HepG2 (cell line): ENCODE data around the gene RHBDD3. TPM values are rescaled to one million over a fixed set of nuclear protein-coding genes. Genes with fewer than 3 reads are reported as not detected.

Source experiments
- ARNT2 ChIP-seq: sonication (generic); formaldehyde crosslinking; IDR thresholded peaks from 2 replicates; pipeline ENCODE4 v1.8.0; 2022; ENCODE audit warnings: mild to moderate bottlenecking, low read depth, missing genetic modification reagents, moderate library complexity
- ATAD3A ChIP-seq: sonication (generic); formaldehyde crosslinking; IDR thresholded peaks from 2 replicates; pipeline ENCODE4 v1.4.0; 2020; ENCODE audit warnings: missing genetic modification reagents
- GPN1 ChIP-seq: sonication (generic); formaldehyde crosslinking; IDR thresholded peaks from 2 replicates; pipeline ENCODE4 v1.5.1; 2020; ENCODE audit warnings: missing genetic modification reagents, borderline replicate concordance
- HNRNPL ChIP-seq: fragments of 200-400 bp; formaldehyde crosslinking; IDR thresholded peaks from 2 replicates; pipeline ENCODE4 v1.6.1; 2017; ENCODE audit warnings: mild to moderate bottlenecking, low read depth, low read length
- PHB2 ChIP-seq: fragments of 450-650 bp; IDR thresholded peaks from 2 replicates; pipeline ENCODE4 v1.6.1; 2018; ENCODE audit not compliant: partially characterized antibody
- POLR2AphosphoS2 ChIP-seq: IDR thresholded peaks from 2 replicates; pipeline ENCODE4 v1.6.1; 2011; ENCODE audit warnings: low read depth, low read length, improper control_type of control experiment
- RBFOX2 ChIP-seq: fragments of 200-400 bp; formaldehyde crosslinking; IDR thresholded peaks from 2 replicates; pipeline ENCODE4 v1.6.1; 2017; ENCODE audit warnings: low read depth, mild to moderate bottlenecking, low read length
- RCOR2 ChIP-seq: IDR thresholded peaks from 2 replicates; pipeline ENCODE4 v1.6.1; 2016; ENCODE audit warnings: missing biosample characterization, missing genetic modification reagents
- SOX6 ChIP-seq, 2 experiments: fragments of 450-650 bp in 1 of 2; sonication (generic) in 1 of 2; formaldehyde crosslinking in 1 of 2; IDR thresholded peaks; 2 replicates each; pipeline versions ENCODE4 v1.4.0 to v1.6.1; 2017 to 2020; ENCODE audit warnings: antibody characterized with exemption in 1 of 2, mild to moderate bottlenecking in 1 of 2, missing genetic modification reagents in 1 of 2
- TBX2 ChIP-seq: sonication (generic); formaldehyde crosslinking; IDR thresholded peaks from 2 replicates; pipeline ENCODE4 v1.5.0; 2020; ENCODE audit warnings: missing genetic modification reagents, mild to moderate bottlenecking, borderline replicate concordance
- ZBTB42 ChIP-seq: sonication (generic); formaldehyde crosslinking; IDR thresholded peaks from 2 replicates; pipeline ENCODE4 v1.5.0; 2020; ENCODE audit warnings: mild to moderate bottlenecking, missing genetic modification reagents
- ZMYM2 ChIP-seq: sonication (generic); formaldehyde crosslinking; IDR thresholded peaks from 2 replicates; pipeline ENCODE4 v1.8.0; 2022; ENCODE audit warnings: mild to moderate bottlenecking, missing genetic modification reagents
- ZNF124 ChIP-seq: sonication (generic); formaldehyde crosslinking; IDR thresholded peaks from 2 replicates; pipeline ENCODE4 v1.4.0; 2020; ENCODE audit warnings: missing genetic modification reagents
- ZNF331 ChIP-seq: sonication (generic); formaldehyde crosslinking; IDR thresholded peaks from 2 replicates; pipeline ENCODE4 v1.4.0; 2020; ENCODE audit warnings: missing genetic modification reagents
- ZNF543 ChIP-seq: sonication (generic); formaldehyde crosslinking; IDR thresholded peaks from 2 replicates; pipeline ENCODE4 v1.4.0; 2020; ENCODE audit warnings: mild to moderate bottlenecking, missing genetic modification reagents
- ZNF550 ChIP-seq: sonication (generic); formaldehyde crosslinking; IDR thresholded peaks from 2 replicates; pipeline ENCODE4 v1.4.0; 2020; ENCODE audit warnings: mild to moderate bottlenecking, missing genetic modification reagents, borderline replicate concordance
- ZNF563 ChIP-seq: sonication (generic); formaldehyde crosslinking; IDR thresholded peaks from 2 replicates; pipeline ENCODE4 v1.8.0; 2022; ENCODE audit warnings: mild to moderate bottlenecking, moderate library complexity, missing genetic modification reagents
- ZNF7 ChIP-seq: IDR thresholded peaks from 2 replicates; pipeline ENCODE4 v1.6.1; 2016; ENCODE audit warnings: missing biosample characterization, missing genetic modification reagents
- ZSCAN21 ChIP-seq: sonication (generic); formaldehyde crosslinking; IDR thresholded peaks from 2 replicates; pipeline ENCODE4 v1.8.0; 2022; ENCODE audit warnings: mild to moderate bottlenecking, missing genetic modification reagents, moderate library complexity, borderline replicate concordance
- polyA plus RNA-seq, 8 experiments: library from polyadenylated mRNA; depleted of rRNA in 3 of 8; stranded (reverse) in 7 of 8; unstranded in 1 of 8; fragments of >200 nt; fragmentation: Illumina TruSeq in 4 of 8; extraction: Trizol in 4 of 8; gene quantifications; 2 replicates each; pipeline versions ENCODE4 v1.2.1 to v1.2.3, GENCODE V29; 2011 to 2016; ENCODE audit warnings: low read depth in 4 of 8, missing spikeins in 1 of 8, mixed read lengths in 1 of 8; ENCODE audit not compliant: insufficient read depth in 1 of 8
- total RNA-seq, 5 experiments: library from RNA; depleted of rRNA; stranded (reverse); fragments of >200 nt; fragmentation: Illumina TruSeq; extraction: Trizol; gene quantifications; 2 replicates each; pipeline ENCODE4 v1.2.3, GENCODE V29; 2016; ENCODE audit warnings: low read depth in 1 of 5
- TF ChIP-seq, protein P1 (sequence below): sonication (generic); formaldehyde crosslinking; IDR thresholded peaks from 2 replicates; pipeline ENCODE4 v1.5.1; 2020; ENCODE audit warnings: mild to moderate bottlenecking, missing genetic modification reagents, borderline replicate concordance
- TF ChIP-seq, protein P2 (sequence below): sonication (generic); formaldehyde crosslinking; IDR thresholded peaks from 2 replicates; pipeline ENCODE4 v1.5.0; 2020; ENCODE audit warnings: missing genetic modification reagents
- TF ChIP-seq, protein P3 (sequence below): IDR thresholded peaks from 2 replicates; pipeline ENCODE4 v1.6.1; 2016; ENCODE audit warnings: mild to moderate bottlenecking

RHBDD3 gene
- total and polyA plus RNA-seq, 2 of the 13 experiments (the other 11 are each of a cell fraction or from before 2014, with no cell fraction given) = 12.1 to 26.7 TPM

DNA sequence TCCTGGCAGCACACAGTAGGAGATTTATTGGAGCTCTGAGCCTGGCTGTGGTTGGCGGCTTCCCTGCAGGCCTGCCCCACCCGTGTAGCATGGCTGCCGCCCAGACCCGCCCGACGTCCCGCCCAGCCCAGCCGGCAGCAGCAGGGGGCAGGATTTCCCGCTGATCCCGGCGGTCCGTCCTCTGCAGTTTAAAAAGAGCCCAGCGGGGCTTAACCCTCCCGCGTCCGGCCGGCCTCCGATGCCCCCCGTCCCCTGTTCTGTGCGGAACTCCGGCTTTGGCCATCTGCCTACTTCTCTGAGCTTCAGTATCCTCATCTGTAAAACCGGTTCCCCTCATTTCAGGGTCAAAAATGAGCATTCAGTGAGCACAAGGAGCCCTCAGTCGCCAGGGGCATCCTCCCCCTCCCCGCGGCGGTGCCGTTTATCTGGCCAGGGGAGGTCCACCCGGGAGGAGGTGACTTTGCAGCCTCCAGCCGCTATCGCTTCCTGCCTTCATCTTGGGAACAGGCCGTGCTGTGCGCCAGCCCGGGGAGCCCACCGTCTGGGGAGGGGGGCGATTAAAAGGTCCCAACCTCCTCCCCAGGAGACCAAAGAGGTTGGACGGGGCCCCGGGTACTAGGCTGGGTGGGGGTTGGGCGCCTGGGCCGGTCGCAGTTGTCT, 38.5 kb upstream of the RHBDD3 start, which contains the start of gene GAS2L1 (continued):
- TF ChIP-seq, protein P1, sequence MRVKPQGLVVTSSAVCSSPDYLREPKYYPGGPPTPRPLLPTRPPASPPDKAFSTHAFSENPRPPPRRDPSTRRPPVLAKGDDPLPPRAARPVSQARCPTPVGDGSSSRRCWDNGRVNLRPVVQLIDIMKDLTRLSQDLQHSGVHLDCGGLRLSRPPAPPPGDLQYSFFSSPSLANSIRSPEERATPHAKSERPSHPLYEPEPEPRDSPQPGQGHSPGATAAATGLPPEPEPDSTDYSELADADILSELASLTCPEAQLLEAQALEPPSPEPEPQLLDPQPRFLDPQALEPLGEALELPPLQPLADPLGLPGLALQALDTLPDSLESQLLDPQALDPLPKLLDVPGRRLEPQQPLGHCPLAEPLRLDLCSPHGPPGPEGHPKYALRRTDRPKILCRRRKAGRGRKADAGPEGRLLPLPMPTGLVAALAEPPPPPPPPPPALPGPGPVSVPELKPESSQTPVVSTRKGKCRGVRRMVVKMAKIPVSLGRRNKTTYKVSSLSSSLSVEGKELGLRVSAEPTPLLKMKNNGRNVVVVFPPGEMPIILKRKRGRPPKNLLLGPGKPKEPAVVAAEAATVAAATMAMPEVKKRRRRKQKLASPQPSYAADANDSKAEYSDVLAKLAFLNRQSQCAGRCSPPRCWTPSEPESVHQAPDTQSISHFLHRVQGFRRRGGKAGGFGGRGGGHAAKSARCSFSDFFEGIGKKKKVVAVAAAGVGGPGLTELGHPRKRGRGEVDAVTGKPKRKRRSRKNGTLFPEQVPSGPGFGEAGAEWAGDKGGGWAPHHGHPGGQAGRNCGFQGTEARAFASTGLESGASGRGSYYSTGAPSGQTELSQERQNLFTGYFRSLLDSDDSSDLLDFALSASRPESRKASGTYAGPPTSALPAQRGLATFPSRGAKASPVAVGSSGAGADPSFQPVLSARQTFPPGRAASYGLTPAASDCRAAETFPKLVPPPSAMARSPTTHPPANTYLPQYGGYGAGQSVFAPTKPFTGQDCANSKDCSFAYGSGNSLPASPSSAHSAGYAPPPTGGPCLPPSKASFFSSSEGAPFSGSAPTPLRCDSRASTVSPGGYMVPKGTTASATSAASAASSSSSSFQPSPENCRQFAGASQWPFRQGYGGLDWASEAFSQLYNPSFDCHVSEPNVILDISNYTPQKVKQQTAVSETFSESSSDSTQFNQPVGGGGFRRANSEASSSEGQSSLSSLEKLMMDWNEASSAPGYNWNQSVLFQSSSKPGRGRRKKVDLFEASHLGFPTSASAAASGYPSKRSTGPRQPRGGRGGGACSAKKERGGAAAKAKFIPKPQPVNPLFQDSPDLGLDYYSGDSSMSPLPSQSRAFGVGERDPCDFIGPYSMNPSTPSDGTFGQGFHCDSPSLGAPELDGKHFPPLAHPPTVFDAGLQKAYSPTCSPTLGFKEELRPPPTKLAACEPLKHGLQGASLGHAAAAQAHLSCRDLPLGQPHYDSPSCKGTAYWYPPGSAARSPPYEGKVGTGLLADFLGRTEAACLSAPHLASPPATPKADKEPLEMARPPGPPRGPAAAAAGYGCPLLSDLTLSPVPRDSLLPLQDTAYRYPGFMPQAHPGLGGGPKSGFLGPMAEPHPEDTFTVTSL = no peak
- TF ChIP-seq PHB2 = no peak
- TF ChIP-seq POLR2AphosphoS2 = no peak
- peak; percentile 43; the same call in 1 of the 2 replicates for TF ChIP-seq ZSCAN21
- no peak for TF ChIP-seq ATAD3A
- TF ChIP-seq ZMYM2 = peak; percentile 78; the same call in 1 of the 2 replicates
- TF ChIP-seq ARNT2 = 0 out of 2 replicates have a peak, but pooled peaks have one; percentile 36
- peak; percentile 40; the same call in 1 of the 2 replicates for TF ChIP-seq ZNF563
- TF ChIP-seq, protein P2, sequence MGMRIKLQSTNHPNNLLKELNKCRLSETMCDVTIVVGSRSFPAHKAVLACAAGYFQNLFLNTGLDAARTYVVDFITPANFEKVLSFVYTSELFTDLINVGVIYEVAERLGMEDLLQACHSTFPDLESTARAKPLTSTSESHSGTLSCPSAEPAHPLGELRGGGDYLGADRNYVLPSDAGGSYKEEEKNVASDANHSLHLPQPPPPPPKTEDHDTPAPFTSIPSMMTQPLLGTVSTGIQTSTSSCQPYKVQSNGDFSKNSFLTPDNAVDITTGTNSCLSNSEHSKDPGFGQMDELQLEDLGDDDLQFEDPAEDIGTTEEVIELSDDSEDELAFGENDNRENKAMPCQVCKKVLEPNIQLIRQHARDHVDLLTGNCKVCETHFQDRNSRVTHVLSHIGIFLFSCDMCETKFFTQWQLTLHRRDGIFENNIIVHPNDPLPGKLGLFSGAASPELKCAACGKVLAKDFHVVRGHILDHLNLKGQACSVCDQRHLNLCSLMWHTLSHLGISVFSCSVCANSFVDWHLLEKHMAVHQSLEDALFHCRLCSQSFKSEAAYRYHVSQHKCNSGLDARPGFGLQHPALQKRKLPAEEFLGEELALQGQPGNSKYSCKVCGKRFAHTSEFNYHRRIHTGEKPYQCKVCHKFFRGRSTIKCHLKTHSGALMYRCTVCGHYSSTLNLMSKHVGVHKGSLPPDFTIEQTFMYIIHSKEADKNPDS (CRISPR knock-in tag) = no peak
- TF ChIP-seq ZNF550 (CRISPR knock-in tag) = no peak
- TF ChIP-seq, protein P3, sequence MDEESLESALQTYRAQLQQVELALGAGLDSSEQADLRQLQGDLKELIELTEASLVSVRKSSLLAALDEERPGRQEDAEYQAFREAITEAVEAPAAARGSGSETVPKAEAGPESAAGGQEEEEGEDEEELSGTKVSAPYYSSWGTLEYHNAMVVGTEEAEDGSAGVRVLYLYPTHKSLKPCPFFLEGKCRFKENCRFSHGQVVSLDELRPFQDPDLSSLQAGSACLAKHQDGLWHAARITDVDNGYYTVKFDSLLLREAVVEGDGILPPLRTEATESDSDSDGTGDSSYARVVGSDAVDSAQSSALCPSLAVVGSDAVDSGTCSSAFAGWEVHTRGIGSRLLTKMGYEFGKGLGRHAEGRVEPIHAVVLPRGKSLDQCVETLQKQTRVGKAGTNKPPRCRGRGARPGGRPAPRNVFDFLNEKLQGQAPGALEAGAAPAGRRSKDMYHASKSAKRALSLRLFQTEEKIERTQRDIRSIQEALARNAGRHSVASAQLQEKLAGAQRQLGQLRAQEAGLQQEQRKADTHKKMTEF (CRISPR knock-in tag) = peak; percentile 26; the same call in 1 of the 2 replicates
- TF ChIP-seq ZNF543 (CRISPR knock-in tag) = no peak
- TF ChIP-seq SOX6 (IDR thresholded peaks at IDR 0.05) = no peak
- TF ChIP-seq SOX6 (CRISPR knock-in tag; IDR thresholded peaks at IDR 0.05) = peak; percentile 54
- no peak for TF ChIP-seq ZBTB42 (CRISPR knock-in tag)
- no peak for TF ChIP-seq HNRNPL
- TF ChIP-seq RCOR2 (CRISPR knock-in tag) = 0 out of 2 replicates have a peak, but pooled peaks have one; percentile 15
- no peak for TF ChIP-seq RBFOX2
- TF ChIP-seq ZNF124 = no peak
- no peak for TF ChIP-seq ZNF7 (CRISPR knock-in tag)
- TF ChIP-seq GPN1 (CRISPR knock-in tag) = no peak
- no peak for TF ChIP-seq ZNF331
- TF ChIP-seq TBX2 (CRISPR knock-in tag) = no peak
